Activated CD8-positive, alpha-beta memory T cell treated with anti-CD3 and anti-CD28 coated beads, Interleukin-2, amount 50 U/mL, for 1 hour (primary cell): ENCODE results near the gene ITPR1.

Source experiments
- DNase-seq: peaks from one replicate; pipeline ENCODE4 v3.0.0-alpha.2; 2020; ENCODE audit errors: extremely low read depth

The ITPR1 gene

GRCh38 chr3:4744405-4745234 is 251.5 kb downstream of the ITPR1 start:
- no peak for DNase-seq

GRCh38 chr3:4745235-4745610 is 252.1 kb downstream of the ITPR1 start:
- DNase-seq, result no peak

GRCh38 chr3:4746241-4746958 is 253.3 kb downstream of the ITPR1 start:
- DNase-seq, result no peak

GRCh38 chr3:4748127-4748526 is 255.0 kb downstream of the ITPR1 start:
- DNase-seq, result no peak

GRCh38 chr3:4748701-4749378 is 255.7 kb downstream of the ITPR1 start:
- no peak for DNase-seq

- no peak for DNase-seq
Observed at GRCh38 chr3:4749567-4750002, 256.4 kb downstream of the ITPR1 start.

- no peak for DNase-seq
Observed at GRCh38 chr3:4750306-4750968, 257.3 kb downstream of the ITPR1 start.

- no peak for DNase-seq
Observed at GRCh38 chr3:4751029-4751501, 257.9 kb downstream of the ITPR1 start.

- DNase-seq, result no peak
Observed at GRCh38 chr3:4751502-4752101, 258.5 kb downstream of the ITPR1 start.

GRCh38 chr3:4752201-4753072 is 259.3 kb downstream of the ITPR1 start:
- DNase-seq, result no peak

GRCh38 chr3:4753073-4753691 is 260.0 kb downstream of the ITPR1 start:
- DNase-seq, result no peak

GRCh38 chr3:4754180-4755086 is 261.3 kb downstream of the ITPR1 start:
- DNase-seq, result no peak

GRCh38 chr3:4755566-4755965 is 262.4 kb downstream of the ITPR1 start:
- DNase-seq, result no peak

GRCh38 chr3:4756057-4756775 is 263.1 kb downstream of the ITPR1 start:
- DNase-seq, result no peak

- no peak for DNase-seq
Observed at GRCh38 chr3:4756855-4757574, 263.9 kb downstream of the ITPR1 start.

- no peak for DNase-seq
Observed at GRCh38 chr3:4757575-4758248, 264.6 kb downstream of the ITPR1 start.

- no peak for DNase-seq
Observed at GRCh38 chr3:4758249-4758860, 265.2 kb downstream of the ITPR1 start.
